H9 (cell line): Measurements from ENCODE around the gene ZNF655. TPM values are rescaled to one million over a fixed set of nuclear protein-coding genes. Genes with fewer than 3 reads are reported as not detected.
A peak's percentile ranks its signal among the peaks of the same experiment; 100 is the strongest.

Experiments
- DNase-seq: peaks from one replicate; pipeline ENCODE4 v3.0.0-alpha.2; 2017
- H2AFZ ChIP-seq: one replicate; pipeline ENCODE4 v1.6.1; 2013; ENCODE audit warnings: mild to moderate bottlenecking, low read length, control low read depth, moderate library complexity
- H2AK5ac ChIP-seq: 2 replicates; pipeline ENCODE4 v1.6.1; 2013; ENCODE audit warnings: low read length, control low read depth, mixed read lengths; ENCODE audit not compliant: insufficient read length
- H2BK120ac ChIP-seq: one replicate; pipeline ENCODE4 v1.6.1; 2013; ENCODE audit warnings: low read depth, mild to moderate bottlenecking, low read length, control low read depth, inconsistent platforms; ENCODE audit not compliant: poor library complexity, severe bottlenecking
- H2BK12ac ChIP-seq: 2 replicates; pipeline ENCODE4 v1.6.1; 2013; ENCODE audit warnings: low read length, control low read depth, mixed read lengths, low read depth; ENCODE audit not compliant: insufficient read length
- H2BK15ac ChIP-seq: 2 replicates; pipeline ENCODE4 v1.6.1; 2013; ENCODE audit warnings: low read depth, low read length, control low read depth
- H2BK20ac ChIP-seq: one replicate; pipeline ENCODE4 v1.6.1; 2013; ENCODE audit warnings: low read depth, mild to moderate bottlenecking, low read length, control low read depth, inconsistent platforms; ENCODE audit not compliant: poor library complexity, severe bottlenecking
- H2BK5ac ChIP-seq: 2 replicates; pipeline ENCODE4 v1.6.1; 2013; ENCODE audit warnings: low read length, control low read depth, mixed read lengths; ENCODE audit not compliant: insufficient read length
- H3K14ac ChIP-seq: 2 replicates; pipeline ENCODE4 v1.6.1; 2013; ENCODE audit warnings: low read length, control low read depth; ENCODE audit not compliant: insufficient read depth
- H3K18ac ChIP-seq: 2 replicates; pipeline ENCODE4 v1.6.1; 2013; ENCODE audit warnings: low read depth, mild to moderate bottlenecking, mixed read lengths, low read length, control low read depth; ENCODE audit not compliant: insufficient read length
- H3K23ac ChIP-seq: 2 replicates; pipeline ENCODE4 v1.6.1; 2013; ENCODE audit warnings: low read length, control low read depth, mixed read lengths, low read depth; ENCODE audit not compliant: insufficient read length
- H3K23me2 ChIP-seq: 2 replicates; pipeline ENCODE4 v1.6.1; 2013; ENCODE audit warnings: low read depth, mild to moderate bottlenecking, mixed read lengths, low read length, control low read depth; ENCODE audit not compliant: insufficient read length, poor library complexity, severe bottlenecking
- H3K27ac ChIP-seq: 2 replicates; pipeline ENCODE4 v1.5.1; 2013; ENCODE audit warnings: low read length, control low read depth, mixed read lengths, low read depth; ENCODE audit not compliant: insufficient read length
- H3K27me3 ChIP-seq: 2 replicates; pipeline ENCODE4 v1.6.1; 2013; ENCODE audit warnings: low read length, control low read depth, inconsistent platforms; ENCODE audit not compliant: insufficient read depth
- H3K4ac ChIP-seq: 2 replicates; pipeline ENCODE4 v1.6.1; 2013; ENCODE audit warnings: low read depth, mild to moderate bottlenecking, control low read depth, inconsistent platforms, low read length, moderate library complexity
- H3K4me1 ChIP-seq: 2 replicates; pipeline ENCODE4 v1.6.1; 2013; ENCODE audit warnings: low read length, control low read depth, inconsistent platforms; ENCODE audit not compliant: insufficient read depth
- H3K4me2 ChIP-seq: 2 replicates; pipeline ENCODE4 v1.6.1; 2013; ENCODE audit warnings: low read length, control low read depth, mixed read lengths; ENCODE audit not compliant: insufficient read length, insufficient read depth
- H3K56ac ChIP-seq: 2 replicates; pipeline ENCODE4 v1.6.1; 2013; ENCODE audit warnings: low read depth, mild to moderate bottlenecking, mixed read lengths, low read length, control low read depth; ENCODE audit not compliant: insufficient read length
- H3K79me1 ChIP-seq: 2 replicates; pipeline ENCODE4 v1.6.1; 2013; ENCODE audit warnings: low read depth, mild to moderate bottlenecking, moderate library complexity, low read length, control low read depth, inconsistent platforms; ENCODE audit not compliant: insufficient read depth, poor library complexity, severe bottlenecking
- H3K79me2 ChIP-seq: 2 replicates; pipeline ENCODE4 v1.6.1; 2013; ENCODE audit warnings: low read length, control low read depth, inconsistent platforms; ENCODE audit not compliant: insufficient read depth
- H3K9ac ChIP-seq: 2 replicates; pipeline ENCODE4 v1.6.1; 2013; ENCODE audit warnings: low read length, control low read depth, mixed read lengths; ENCODE audit not compliant: insufficient read length; ENCODE audit errors: extremely low read depth
- H3K9me3 ChIP-seq: one replicate; pipeline ENCODE4 v1.6.1; 2013; ENCODE audit warnings: low read depth, low read length, inconsistent platforms; ENCODE audit not compliant: control insufficient read depth
- H3T11ph ChIP-seq: one replicate; pipeline ENCODE4 v1.6.1; 2013; ENCODE audit warnings: mild to moderate bottlenecking, low read length, control low read depth, inconsistent platforms
- H4K20me1 ChIP-seq: one replicate; pipeline ENCODE4 v1.6.1; 2013; ENCODE audit not compliant: control insufficient read depth, insufficient read length, insufficient read depth
- H4K5ac ChIP-seq: 2 replicates; pipeline ENCODE4 v1.6.1; 2013; ENCODE audit warnings: low read depth, mild to moderate bottlenecking, mixed read lengths, low read length, control low read depth; ENCODE audit not compliant: insufficient read length
- H4K8ac ChIP-seq: replicated peaks from 2 replicates; pipeline ENCODE4 v1.6.1; 2013; ENCODE audit warnings: low read length, control low read depth, mixed read lengths, low read depth; ENCODE audit not compliant: insufficient read length
- H4K91ac ChIP-seq: 2 replicates; pipeline ENCODE4 v1.6.1; 2013; ENCODE audit warnings: low read depth, mild to moderate bottlenecking, moderate library complexity, mixed read lengths, low read length, control low read depth; ENCODE audit not compliant: insufficient read length
- H3K27ac Mint-ChIP-seq, 3 experiments: 2 replicates in 2 of 3; 3 replicates in 1 of 3; pipeline ENCODE4 v1.8.0; 2020 to 2021; ENCODE audit warnings: mixed read lengths in 3 of 3, mild to moderate bottlenecking in 1 of 3, moderate library complexity in 1 of 3
- H3K27me3 Mint-ChIP-seq: 2 replicates; pipeline ENCODE4 v1.8.0; 2021; ENCODE audit warnings: low read depth, mild to moderate bottlenecking, moderate library complexity, mixed read lengths
- H3K36me3 Mint-ChIP-seq, 3 experiments: 2 replicates in 2 of 3; 3 replicates in 1 of 3; pipeline ENCODE4 v1.8.0; 2020 to 2021; ENCODE audit warnings: low read depth in 3 of 3, mixed read lengths in 3 of 3; ENCODE audit not compliant: insufficient read depth in 1 of 3
- H3K4me1 Mint-ChIP-seq, 2 experiments: 2 replicates each; pipeline ENCODE4 v1.8.0; 2020; ENCODE audit warnings: mixed read lengths in 2 of 2
- H3K4me3 Mint-ChIP-seq, 2 experiments: 2 replicates in 1 of 2; 3 replicates in 1 of 2; pipeline ENCODE4 v1.8.0; 2020 to 2021; ENCODE audit warnings: mild to moderate bottlenecking in 2 of 2, mixed read lengths in 2 of 2, moderate library complexity in 1 of 2
- H3K9me3 Mint-ChIP-seq, 2 experiments: 2 replicates in 1 of 2; 3 replicates in 1 of 2; pipeline ENCODE4 v1.8.0; 2020; ENCODE audit warnings: mild to moderate bottlenecking in 2 of 2, mixed read lengths in 2 of 2, moderate library complexity in 1 of 2
- CTCF ChIP-seq: fragments of 200-600 bp; sonication (generic); conservative IDR thresholded peaks from 3 replicates; pipeline ENCODE4 v1.8.0; 2021; ENCODE audit warnings: antibody characterized with exemption, mild to moderate bottlenecking
- WGBS: extraction: QIAGEN DNeasy Blood & Tissue Kit; methylation state at CpG from one replicate; pipeline ENCODE4 v1.1.7; 2013; ENCODE audit warnings: missing lambda C conversion rate, low lambda C conversion rate, mixed read lengths; ENCODE audit not compliant: insufficient read length; ENCODE audit errors: extremely low coverage; 5-methylcytosine and 5-hydroxymethylcytosine counted together
- total RNA-seq: library from RNA; stranded (reverse); gene quantifications from 2 replicates; pipeline ENCODE4 v1.2.1, GENCODE V29; 2021

The ZNF655 gene
- total RNA-seq, 1 experiment from 2014 or later: 49.2 TPM

DNA sequence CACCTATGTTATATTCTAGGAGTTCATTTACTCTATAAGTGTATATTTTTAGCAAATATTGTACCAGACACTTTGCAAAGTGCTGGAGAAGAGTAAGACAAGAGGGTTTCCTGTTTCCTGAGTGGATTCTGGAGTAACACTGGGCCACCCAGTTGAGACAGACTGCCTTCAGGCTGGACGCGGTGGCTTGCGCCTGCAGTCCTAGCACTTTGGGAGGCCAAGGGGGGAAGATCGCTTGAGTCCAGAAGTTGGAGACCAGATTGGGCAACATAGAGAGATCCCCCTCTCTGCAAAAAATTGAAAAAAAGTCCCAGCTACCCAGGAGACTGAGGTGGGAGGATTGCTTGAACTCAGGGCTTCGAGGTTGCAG, 57.5 kb downstream of the ZNF655 start:
- Histone ChIP-seq H3K27me3 (no peaks in the 10 kb centered on the region), H2BK20ac (no peak overlapping the region), H2AFZ (no peak overlapping the region), H4K91ac (no peak overlapping the region), H3K27ac (no peak overlapping the region), H3K9ac (no peak overlapping the region), H3K9me3 (no peaks in the 10 kb centered on the region), H2BK120ac (no peak overlapping the region), H2BK5ac (no peak overlapping the region), H4K20me1 (no peaks in the 10 kb centered on the region), H2BK15ac (no peak overlapping the region; the same call in 1 of the 2 replicates), H3K4me1 (no peaks in the 10 kb centered on the region), H3K79me2 (no peaks in the 10 kb centered on the region), H3T11ph (no peak overlapping the region), H4K5ac (no peak overlapping the region), H2AK5ac (no peak overlapping the region), H3K4ac (no peak overlapping the region), H3K23me2 (peaks cover 7% of the 10 kb centered on the region), H3K18ac (peak overlapping the region; percentile 41), H3K14ac (peak overlapping the region; percentile 22; the same call in 1 of the 2 replicates), H4K8ac (no peak overlapping the region), H3K79me1 (peaks cover 4% of the 10 kb centered on the region), H3K23ac (no peak overlapping the region), H2BK12ac (no peak overlapping the region), H3K56ac (no peak overlapping the region), H3K4me2 (peak overlapping the region; percentile 38)
- H3K27me3 Mint-ChIP-seq: peaks cover 9% of the 10 kb centered on the region
- H3K4me1 Mint-ChIP-seq: peaks cover 11 to 18% of the 10 kb centered on the region in 2 experiments
- TF ChIP-seq CTCF: no peak
- no peaks in the 10 kb centered on the region; a peak in 2 of 5 replicates for H3K9me3 Mint-ChIP-seq
- DNase-seq: no peak
- WGBS: no CpG with 5 or more reads among the region's 5 CpGs
- peak overlapping the region in 2 of 3 experiments; percentile 98 to 99; a peak in 5 of 7 replicates for H3K27ac Mint-ChIP-seq
- peaks cover 19 to 34% (median 31%) of the 10 kb centered on the region in 3 experiments for H3K36me3 Mint-ChIP-seq
- H3K4me3 Mint-ChIP-seq: peak overlapping the region; percentile 92 to 94
